ENCODE measurements around the gene KLHL17. TPM values are rescaled to one million over a fixed set of nuclear protein-coding genes. Genes with fewer than 3 reads are reported as not detected.
A peak's percentile ranks its signal among the peaks of the same experiment; 100 is the strongest.

KLHL17 gene
- total RNA-seq, 2 experiments from 2014 or later, result 19.4 to 20.2 TPM

DNA sequence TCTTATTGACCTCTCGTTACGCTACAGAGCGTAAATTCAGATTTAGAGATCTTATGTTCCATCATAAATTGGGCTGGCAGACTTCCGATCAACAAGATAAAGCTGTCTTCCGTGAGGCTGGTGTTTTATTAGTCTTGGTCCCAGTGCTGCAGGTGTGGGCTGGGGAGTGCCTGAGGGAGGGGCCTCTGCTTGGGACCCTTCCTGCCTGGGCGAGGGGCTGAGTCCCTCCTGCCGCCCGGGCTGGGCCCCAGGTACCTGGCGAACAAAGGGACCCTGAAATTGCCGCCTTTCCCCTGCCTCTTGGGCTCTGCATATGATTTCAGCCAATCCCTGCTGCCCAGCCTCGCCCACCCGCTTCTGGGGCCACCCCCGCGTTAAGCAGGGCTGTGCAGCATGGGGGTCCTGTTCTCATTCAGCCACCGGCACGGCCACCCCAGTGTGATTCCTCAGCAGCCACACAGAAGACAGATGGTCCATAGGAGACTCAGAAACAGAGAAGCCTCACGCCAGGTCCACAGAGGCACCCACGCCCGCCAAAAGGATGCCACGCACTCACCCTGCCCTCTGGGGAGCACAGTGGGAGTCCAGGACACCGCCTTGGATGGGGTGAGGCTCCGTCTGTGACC is 42.8 kb upstream of the KLHL17 start:
- CTCF ChIA-PET, result no interaction called here
- DNase-seq, result no peak
- no peak overlapping the region for H3K4me3 Mint-ChIP-seq
- no peaks in the 10 kb centered on the region for H3K9me3 Mint-ChIP-seq
- peaks cover 33% of the 10 kb centered on the region for H3K27me3 Mint-ChIP-seq (ENCODE audit: low read depth)
- peaks cover 10% of the 10 kb centered on the region for H3K4me1 Mint-ChIP-seq (ENCODE audit: low read depth)
- no peak overlapping the region for H3K27ac Mint-ChIP-seq
- intact Hi-C loops (cut with micrococcal nuclease), result no loop called here
- no peaks in the 10 kb centered on the region for H3K36me3 Mint-ChIP-seq (ENCODE audit: low read depth)

DNA sequence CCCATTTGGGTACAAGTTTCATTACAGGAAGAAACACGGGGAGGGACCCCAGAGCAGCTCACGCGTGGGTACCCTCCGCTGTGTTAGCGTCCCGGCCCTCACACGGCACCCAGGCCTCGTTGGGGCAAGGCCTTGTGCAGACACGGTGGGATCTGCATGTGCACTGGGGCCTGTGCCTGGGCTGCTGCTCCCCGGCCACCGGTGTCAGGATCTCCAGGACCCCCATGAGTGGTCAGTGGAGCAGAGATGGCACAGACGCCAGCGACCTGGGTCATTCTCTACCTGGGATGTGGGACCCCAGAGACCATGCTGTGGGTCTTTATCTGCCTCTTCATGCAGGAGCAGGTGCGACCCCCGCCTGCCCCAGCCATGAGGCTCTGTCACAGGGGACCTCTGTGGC is 42.0 kb upstream of the KLHL17 start:
- H3K4me1 Mint-ChIP-seq (ENCODE audit: low read depth), result peaks cover 13% of the 10 kb centered on the region
- H3K36me3 Mint-ChIP-seq (ENCODE audit: low read depth), result peaks cover 1% of the 10 kb centered on the region
- intact Hi-C loops (cut with micrococcal nuclease), result no loop called here
- H3K27ac Mint-ChIP-seq, result no peak overlapping the region
- peaks cover 36% of the 10 kb centered on the region for H3K27me3 Mint-ChIP-seq (ENCODE audit: low read depth)
- no peak overlapping the region for H3K4me3 Mint-ChIP-seq
- H3K9me3 Mint-ChIP-seq, result no peaks in the 10 kb centered on the region
- DNase-seq, result no peak
- CTCF ChIA-PET, result no interaction called here

DNA sequence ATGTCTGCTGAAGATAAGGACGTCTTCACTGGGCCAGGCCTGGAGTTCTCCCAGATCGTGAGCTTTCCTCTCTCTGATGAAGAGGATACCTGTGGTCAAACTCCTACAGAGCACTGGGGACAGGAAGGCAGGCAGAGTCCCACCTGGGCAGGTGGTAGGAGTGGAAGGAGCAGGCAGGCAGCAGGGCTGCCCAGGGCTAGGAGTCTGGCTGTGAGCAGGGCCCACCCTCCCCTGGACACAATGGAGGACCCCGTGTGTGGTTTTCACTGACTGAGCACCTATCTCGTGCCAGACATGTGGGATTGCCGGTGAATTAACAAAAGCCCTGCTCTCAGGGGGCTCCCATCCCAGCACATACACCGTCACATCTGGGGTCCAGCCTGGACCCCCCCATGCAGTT is 41.5 kb upstream of the KLHL17 start:
- no peaks in the 10 kb centered on the region for H3K9me3 Mint-ChIP-seq
- peaks cover 37% of the 10 kb centered on the region for H3K27me3 Mint-ChIP-seq (ENCODE audit: low read depth)
- H3K4me1 Mint-ChIP-seq (ENCODE audit: low read depth), result peaks cover 15% of the 10 kb centered on the region
- intact Hi-C loops (cut with micrococcal nuclease), result no loop called here
- H3K4me3 Mint-ChIP-seq, result no peak overlapping the region
- CTCF ChIA-PET, result no interaction called here
- DNase-seq, result no peak
- no peak overlapping the region for H3K27ac Mint-ChIP-seq
- peaks cover 1% of the 10 kb centered on the region for H3K36me3 Mint-ChIP-seq (ENCODE audit: low read depth)

DNA sequence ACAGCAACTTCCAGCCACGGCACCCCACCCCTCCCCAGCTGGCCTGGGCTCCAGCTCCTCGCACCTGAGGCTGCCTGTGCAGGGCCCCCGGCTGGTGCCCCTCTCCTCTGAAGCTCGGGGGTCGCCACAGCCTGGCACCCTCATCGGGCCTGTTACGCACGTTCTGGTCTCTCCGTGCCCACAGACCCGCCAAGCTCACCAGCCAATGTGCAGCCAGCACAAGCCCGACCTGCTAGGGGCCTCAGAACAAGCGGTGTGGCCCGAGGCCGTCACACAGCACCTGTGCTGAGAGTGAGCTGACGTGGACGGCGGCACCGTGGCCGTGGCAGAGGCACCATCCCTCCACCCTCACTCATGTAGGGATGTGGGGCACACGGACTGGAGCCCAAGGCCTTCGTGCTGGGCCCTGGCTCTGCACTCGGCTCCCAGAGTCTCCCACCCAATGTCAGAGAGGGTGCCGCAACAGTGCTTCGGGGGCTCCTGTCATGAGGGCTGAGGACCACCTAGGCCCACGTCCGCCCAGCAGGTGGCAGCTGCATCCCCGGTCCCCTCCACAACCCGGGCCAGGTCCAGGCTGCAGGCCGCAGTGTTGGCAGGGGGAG is 41.0 kb upstream of the KLHL17 start:
- intact Hi-C loops (cut with micrococcal nuclease), result no loop called here
- CTCF ChIA-PET, result no interaction called here
- no peak overlapping the region for H3K27ac Mint-ChIP-seq
- peaks cover 15% of the 10 kb centered on the region for H3K4me1 Mint-ChIP-seq (ENCODE audit: low read depth)
- DNase-seq, result no peak
- H3K9me3 Mint-ChIP-seq, result no peaks in the 10 kb centered on the region
- peaks cover 1% of the 10 kb centered on the region for H3K36me3 Mint-ChIP-seq (ENCODE audit: low read depth)
- H3K4me3 Mint-ChIP-seq, result no peak overlapping the region
- peaks cover 37% of the 10 kb centered on the region for H3K27me3 Mint-ChIP-seq (ENCODE audit: low read depth)

DNA sequence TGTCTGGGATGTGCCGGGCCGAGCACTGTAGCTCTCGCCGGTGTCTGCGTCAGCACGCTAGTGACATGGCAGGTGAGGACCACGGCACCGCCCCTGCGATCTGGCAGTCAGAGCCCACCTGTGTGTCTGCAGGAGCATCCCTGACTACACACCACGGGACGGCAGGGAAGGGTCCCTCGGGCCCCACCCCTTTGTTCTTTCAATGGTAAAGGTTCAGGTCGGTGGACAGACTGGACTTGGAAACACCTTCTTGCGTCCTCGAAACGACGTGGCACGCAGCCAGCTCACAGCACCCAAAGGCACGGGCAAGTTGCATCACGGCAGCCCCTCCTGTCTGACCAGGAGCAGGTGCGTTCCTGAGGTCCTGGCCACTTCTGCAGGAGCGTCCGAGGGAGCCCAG is 40.4 kb upstream of the KLHL17 start:
- DNase-seq, result no peak
- Mint-ChIP-seq H3K4me3 (no peak overlapping the region), H3K4me1 (ENCODE audit: low read depth) (peaks cover 15% of the 10 kb centered on the region), H3K27ac (no peak overlapping the region), H3K9me3 (no peaks in the 10 kb centered on the region), H3K27me3 (ENCODE audit: low read depth) (peaks cover 37% of the 10 kb centered on the region), H3K36me3 (ENCODE audit: low read depth) (peaks cover 1% of the 10 kb centered on the region)
- intact Hi-C loops (cut with micrococcal nuclease), result no loop called here
- CTCF ChIA-PET, result no interaction called here

DNA sequence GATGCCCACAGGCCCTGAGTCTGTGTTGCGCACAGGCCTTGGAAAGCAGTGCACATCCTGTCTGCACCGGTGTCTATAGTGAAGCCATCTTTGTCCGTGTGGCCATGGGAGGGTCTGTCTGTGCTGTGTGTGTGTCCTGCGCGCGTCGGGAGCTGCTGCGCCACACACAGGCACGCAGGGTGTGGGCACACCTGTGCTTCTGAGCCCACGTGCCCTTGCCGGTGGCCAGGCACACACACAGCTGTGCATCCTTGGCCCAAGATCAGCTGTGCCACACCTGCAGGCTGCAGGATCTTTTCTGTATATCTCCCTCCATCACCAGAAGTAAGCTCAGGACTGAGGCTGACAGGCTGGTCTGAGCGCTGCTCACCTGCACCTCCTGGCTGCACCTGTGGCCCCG is 39.9 kb upstream of the KLHL17 start:
- Mint-ChIP-seq H3K4me1 (ENCODE audit: low read depth) (peaks cover 15% of the 10 kb centered on the region), H3K27ac (no peak overlapping the region), H3K4me3 (no peak overlapping the region), H3K9me3 (no peaks in the 10 kb centered on the region), H3K27me3 (ENCODE audit: low read depth) (peaks cover 37% of the 10 kb centered on the region), H3K36me3 (ENCODE audit: low read depth) (peaks cover 1% of the 10 kb centered on the region)
- no peak for DNase-seq
- intact Hi-C loops (cut with micrococcal nuclease), result no loop called here
- CTCF ChIA-PET, result no interaction called here

DNA sequence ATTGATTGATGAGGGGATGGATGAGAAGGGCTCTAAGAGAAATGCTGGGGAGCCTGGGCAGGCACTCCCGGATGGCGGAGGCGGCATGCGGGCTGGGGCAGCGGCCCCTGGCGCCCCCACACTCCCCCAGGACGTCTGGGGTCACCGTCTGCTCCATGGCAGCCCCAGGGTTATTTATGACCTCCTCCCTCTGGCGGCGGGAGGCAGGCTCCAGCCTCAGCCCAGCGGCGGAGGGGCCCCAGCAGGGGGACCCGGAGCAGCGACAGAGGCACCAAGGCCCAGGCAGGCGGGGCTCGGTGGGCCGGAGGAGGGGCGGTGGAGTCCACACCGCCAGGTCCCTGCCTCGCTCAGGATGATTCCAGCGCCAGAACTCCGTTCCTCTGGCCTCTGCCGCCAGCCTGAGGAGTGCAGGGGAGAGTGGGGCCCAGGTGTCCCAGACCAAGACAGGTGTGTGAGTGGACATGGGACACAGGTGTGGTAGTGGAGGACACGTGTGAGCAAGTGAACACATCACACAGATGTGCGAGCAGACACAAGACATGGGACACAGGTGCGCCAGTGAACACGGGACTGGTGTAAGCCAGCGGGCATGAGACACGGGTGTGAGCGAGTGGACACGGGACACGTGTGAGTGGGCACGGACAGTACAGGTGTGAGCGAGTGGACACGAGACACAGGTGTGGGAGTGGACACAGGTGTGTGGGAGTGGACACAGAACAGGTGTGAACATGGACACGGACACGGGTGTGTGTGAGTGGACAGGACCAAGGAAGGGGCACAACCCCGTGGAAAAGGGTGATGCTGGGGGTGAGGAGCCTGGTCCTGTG is 39.2 kb upstream of the KLHL17 start:
- H3K27me3 Mint-ChIP-seq (ENCODE audit: low read depth), result peaks cover 44% of the 10 kb centered on the region
- no peak overlapping the region for H3K27ac Mint-ChIP-seq
- peaks cover 1% of the 10 kb centered on the region for H3K36me3 Mint-ChIP-seq (ENCODE audit: low read depth)
- H3K4me1 Mint-ChIP-seq (ENCODE audit: low read depth), result peaks cover 18% of the 10 kb centered on the region
- no peak for DNase-seq
- no peaks in the 10 kb centered on the region for H3K9me3 Mint-ChIP-seq
- intact Hi-C loops (cut with micrococcal nuclease), result no loop called here
- no peak overlapping the region for H3K4me3 Mint-ChIP-seq
- CTCF ChIA-PET, result no interaction called here

DNA sequence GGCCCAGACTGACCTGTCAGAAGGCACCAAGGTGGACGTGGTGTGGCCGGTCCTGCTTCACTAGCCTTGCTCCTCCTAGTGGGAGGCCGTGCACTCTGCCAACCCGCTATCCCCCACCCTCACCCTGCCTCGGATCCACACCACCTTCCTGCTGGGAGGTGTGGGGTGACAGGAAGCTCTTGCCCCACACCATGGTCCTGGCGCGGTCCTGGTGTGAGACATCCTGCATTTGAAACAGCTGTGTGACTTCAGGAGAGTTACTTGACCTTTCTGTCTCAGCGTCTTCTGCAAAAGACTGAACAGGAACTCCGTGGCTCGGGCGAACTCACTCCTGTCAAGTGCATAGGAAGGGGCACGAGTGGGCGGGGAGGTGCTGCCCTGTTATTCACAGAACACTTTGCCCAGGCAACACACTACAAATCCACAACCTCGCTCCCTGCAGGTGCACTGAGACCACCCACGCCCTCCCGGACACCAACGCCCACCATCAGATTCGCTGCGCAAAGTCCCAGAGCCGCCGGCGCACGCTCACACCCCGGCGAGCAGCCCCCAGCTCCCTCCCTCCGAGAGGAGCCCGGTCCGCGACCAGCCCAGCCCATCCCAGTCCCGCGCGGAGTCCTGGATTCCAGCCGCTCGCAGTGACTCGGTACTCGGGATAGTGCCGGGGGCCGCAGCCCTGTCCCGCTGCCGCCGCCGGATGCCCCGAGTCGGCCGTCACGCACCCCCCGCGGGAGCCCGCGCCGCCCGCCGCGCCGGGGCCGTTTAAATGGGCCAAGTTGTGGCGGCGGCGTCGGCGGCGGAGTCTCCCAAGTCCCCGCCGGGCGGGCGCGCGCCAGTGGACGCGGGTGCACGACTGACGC is 37.0 kb upstream of the KLHL17 start, which contains the start of gene SAMD11:
TSS of gene SAMD11 (plus strand) at position 793 of the 860 bp plus-strand sequence. CDS start 509 bp downstream, outside the sequence.
- no peaks in the 10 kb centered on the region for H3K9me3 Mint-ChIP-seq
- peak within 1 kb of the TSS; percentile 68 for H3K4me3 Mint-ChIP-seq
- peaks cover 1% of the 10 kb centered on the region for H3K36me3 Mint-ChIP-seq (ENCODE audit: low read depth)
- no peak within 1 kb of the TSS for H3K27ac Mint-ChIP-seq
- peak; percentile 38 for DNase-seq
- peaks cover 53% of the 10 kb centered on the region for H3K27me3 Mint-ChIP-seq (ENCODE audit: low read depth)
- intact Hi-C loops (cut with micrococcal nuclease), result loop anchor here (2.0 kb wide), 1 partner anchor 19 kb away; no protein-coding TSS in a partner anchor
- CTCF ChIA-PET, result no interaction called here
- H3K4me1 Mint-ChIP-seq (ENCODE audit: low read depth), result peaks cover 19% of the 10 kb centered on the region

DNA sequence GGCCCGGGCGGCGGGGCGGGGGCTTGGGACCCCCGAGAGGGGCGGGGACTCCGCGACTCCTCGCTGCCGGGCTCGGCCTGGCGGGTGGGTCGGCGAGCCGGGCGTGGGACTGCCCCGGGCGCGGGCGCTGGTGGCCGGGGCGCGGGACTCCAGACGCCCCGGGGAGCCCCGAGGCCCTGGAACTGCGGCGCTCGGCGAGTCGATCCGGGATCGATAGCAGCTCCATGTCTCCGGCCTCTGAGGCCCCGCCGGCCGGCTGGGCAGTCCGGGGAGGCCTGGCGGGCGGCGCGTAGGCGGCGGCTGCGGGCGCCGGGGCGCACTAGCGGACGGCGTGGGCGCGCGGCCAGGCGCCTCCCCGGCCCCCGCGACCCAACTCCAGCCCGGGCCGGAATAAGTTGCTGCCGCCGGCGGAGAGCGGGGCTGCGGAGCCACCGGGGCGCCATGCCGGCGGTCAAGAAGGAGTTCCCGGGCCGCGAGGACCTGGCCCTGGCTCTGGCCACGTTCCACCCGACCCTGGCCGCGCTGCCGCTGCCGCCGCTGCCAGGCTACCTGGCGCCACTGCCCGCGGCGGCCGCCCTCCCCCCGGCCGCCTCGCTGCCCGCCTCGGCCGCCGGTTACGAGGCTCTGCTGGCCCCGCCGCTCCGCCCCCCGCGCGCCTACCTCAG is 36.3 kb upstream of the KLHL17 start:
- intact Hi-C loops (cut with micrococcal nuclease), result loop anchor here (2.0 kb wide), 1 partner anchor 19 kb away; no protein-coding TSS in a partner anchor
- no peak for DNase-seq
- Mint-ChIP-seq H3K27ac (no peak overlapping the region), H3K36me3 (ENCODE audit: low read depth) (peaks cover 1% of the 10 kb centered on the region), H3K27me3 (ENCODE audit: low read depth) (peaks cover 51% of the 10 kb centered on the region), H3K4me1 (ENCODE audit: low read depth) (peaks cover 19% of the 10 kb centered on the region), H3K4me3 (no peak overlapping the region), H3K9me3 (no peaks in the 10 kb centered on the region)
- CTCF ChIA-PET, result no interaction called here

DNA sequence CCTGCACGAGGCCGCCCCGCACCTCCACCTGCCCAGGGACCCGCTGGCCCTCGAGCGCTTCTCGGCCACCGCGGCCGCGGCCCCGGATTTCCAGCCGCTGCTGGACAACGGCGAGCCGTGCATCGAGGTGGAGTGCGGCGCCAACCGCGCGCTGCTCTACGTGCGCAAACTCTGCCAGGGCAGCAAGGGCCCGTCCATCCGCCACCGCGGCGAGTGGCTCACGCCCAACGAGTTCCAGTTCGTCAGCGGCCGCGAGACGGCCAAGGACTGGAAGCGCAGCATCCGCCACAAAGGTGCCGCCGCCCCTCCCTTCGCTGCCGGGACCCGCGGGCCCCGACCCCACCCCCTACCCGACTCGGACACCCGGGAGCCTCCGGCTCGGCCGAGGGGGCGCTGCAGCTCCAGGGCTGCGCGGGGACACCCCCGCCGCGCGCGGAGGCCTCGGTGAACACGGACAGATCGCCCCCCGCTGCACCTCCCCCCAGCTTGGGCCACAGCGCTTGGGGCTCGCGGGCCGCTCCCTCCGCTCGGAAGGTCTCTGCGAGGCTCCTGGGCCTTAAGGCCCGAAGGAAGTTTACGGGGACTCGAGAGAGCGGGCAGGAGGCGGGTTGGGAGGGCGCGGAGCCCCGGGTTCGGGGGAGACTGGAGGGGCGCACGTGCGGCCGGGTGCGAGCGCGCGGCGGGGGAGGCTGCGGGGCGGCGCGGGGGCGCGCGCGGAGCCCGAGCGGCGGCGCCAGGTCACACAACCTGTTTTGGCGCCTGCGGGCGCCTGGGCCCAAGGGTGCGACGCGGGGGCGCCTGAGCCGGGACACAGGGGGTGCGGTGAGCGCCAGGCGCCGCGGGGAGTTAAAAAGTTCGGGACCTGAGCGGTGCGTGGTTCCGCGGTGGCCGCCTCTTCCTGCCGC is 35.5 kb upstream of the KLHL17 start:
- Mint-ChIP-seq H3K27me3 (ENCODE audit: low read depth) (peaks cover 52% of the 10 kb centered on the region), H3K36me3 (ENCODE audit: low read depth) (peaks cover 1% of the 10 kb centered on the region), H3K9me3 (no peaks in the 10 kb centered on the region), H3K27ac (no peak overlapping the region), H3K4me1 (ENCODE audit: low read depth) (peaks cover 19% of the 10 kb centered on the region), H3K4me3 (no peak overlapping the region)
- CTCF ChIA-PET, result no interaction called here
- intact Hi-C loops (cut with micrococcal nuclease), result no loop called here
- no peak for DNase-seq
